Measurements from ENCODE around the gene FOXO1. TPM values are rescaled to one million over a fixed set of nuclear protein-coding genes. Genes with fewer than 3 reads are reported as not detected.

Gene FOXO1
- total RNA-seq, 3 donors from 2014 or later: 28.7 to 34.1 (median 30.5) TPM

- DNase-seq: no peak
- H3K4me3 ChIP-seq: no peak overlapping the region
- no peak for TF ChIP-seq CTCF (IDR thresholded peaks at IDR 0.05)
- no peak for ATAC-seq
- no peaks in the 10 kb centered on the region for H3K4me1 ChIP-seq (ENCODE audit: low read depth)
- H3K36me3 ChIP-seq (ENCODE audit: low read depth): no peaks in the 10 kb centered on the region
- intact Hi-C loops (cut with DNase I, micrococcal nuclease): no loop called here
- H3K9me3 ChIP-seq: no peaks in the 10 kb centered on the region
These were observed 146.8 kb downstream of the FOXO1 start for GRCh38 chr13:40519637-40520036.

- Histone ChIP-seq H3K9me3 (no peaks in the 10 kb centered on the region), H3K36me3 (ENCODE audit: low read depth) (no peaks in the 10 kb centered on the region), H3K4me1 (ENCODE audit: low read depth) (no peaks in the 10 kb centered on the region), H3K4me3 (no peak overlapping the region)
- ATAC-seq: peak; percentile 70
- no peak for TF ChIP-seq CTCF (IDR thresholded peaks at IDR 0.05)
- intact Hi-C loops (cut with DNase I, micrococcal nuclease): no loop called here
- no peak for DNase-seq
These were observed 148.0 kb downstream of the FOXO1 start for GRCh38 chr13:40518481-40518882.

- no peak for TF ChIP-seq CTCF (IDR thresholded peaks at IDR 0.05)
- Histone ChIP-seq H3K9me3 (no peaks in the 10 kb centered on the region), H3K4me3 (no peak overlapping the region), H3K36me3 (ENCODE audit: low read depth) (no peaks in the 10 kb centered on the region), H3K4me1 (ENCODE audit: low read depth) (no peaks in the 10 kb centered on the region)
- ATAC-seq (no peak), DNase-seq (no peak)
- intact Hi-C loops (cut with DNase I, micrococcal nuclease): no loop called here
These were observed 148.7 kb downstream of the FOXO1 start for GRCh38 chr13:40517486-40518480.

DNA sequence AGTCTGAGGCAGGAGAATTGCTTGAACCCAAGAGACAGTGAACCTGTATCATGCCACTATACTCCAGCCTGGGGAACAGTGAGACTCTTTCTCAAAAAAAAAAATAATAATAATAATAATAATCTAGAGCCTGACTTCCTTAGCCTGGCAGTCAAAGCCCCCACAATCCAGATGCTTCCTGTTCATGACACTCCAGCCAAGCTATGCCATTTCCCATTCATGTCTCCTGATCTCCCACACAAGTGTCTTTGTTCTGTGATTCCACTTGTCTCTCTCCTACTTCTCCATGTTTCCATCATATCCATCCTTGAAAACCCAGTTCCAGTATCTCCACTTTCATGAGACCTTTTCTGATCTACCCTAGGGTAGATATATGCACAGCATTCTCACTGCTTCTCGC, 150.7 kb downstream of the FOXO1 start:
- TF ChIP-seq CTCF (IDR thresholded peaks at IDR 0.05): no peak

DNA sequence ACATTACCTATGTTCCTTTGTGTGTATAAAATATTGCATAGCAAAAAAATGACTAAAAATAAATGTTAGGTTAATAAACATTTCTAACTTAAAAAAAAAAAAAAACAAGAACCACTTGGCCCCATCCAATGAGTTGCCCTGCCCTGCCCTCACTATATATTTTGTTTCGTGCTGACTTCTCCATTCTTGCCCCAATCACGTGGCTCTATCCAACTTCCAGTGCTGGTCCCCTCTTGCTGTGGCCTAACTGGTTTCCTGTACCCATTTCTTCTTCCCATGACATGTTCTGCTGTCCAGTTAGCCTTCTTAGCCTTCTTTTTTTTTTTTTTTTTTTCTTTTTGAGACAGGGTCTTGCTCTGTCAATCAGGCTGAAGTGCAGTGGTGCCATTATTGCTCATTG, 151.6 kb downstream of the FOXO1 start:
- DNase-seq: no peak
- no peak for ATAC-seq
- TF ChIP-seq CTCF (IDR thresholded peaks at IDR 0.05): no peak
- intact Hi-C loops (cut with DNase I, micrococcal nuclease): no loop called here
- Histone ChIP-seq H3K36me3 (ENCODE audit: low read depth) (no peaks in the 10 kb centered on the region), H3K9me3 (no peaks in the 10 kb centered on the region), H3K4me1 (ENCODE audit: low read depth) (no peaks in the 10 kb centered on the region), H3K4me3 (no peak overlapping the region)

More for the DNA sequence above, 150.7 kb downstream of the FOXO1 start:
- ATAC-seq (no peak), DNase-seq (no peak)
- Histone ChIP-seq H3K36me3 (ENCODE audit: low read depth) (no peaks in the 10 kb centered on the region), H3K4me3 (no peak overlapping the region), H3K9me3 (no peaks in the 10 kb centered on the region), H3K4me1 (ENCODE audit: low read depth) (no peaks in the 10 kb centered on the region)
- intact Hi-C loops (cut with DNase I, micrococcal nuclease): no loop called here
